ENCODE measurements around the gene FBXL17. TPM values are rescaled to one million over a fixed set of nuclear protein-coding genes. Genes with fewer than 3 reads are reported as not detected.

The FBXL17 gene
- polyA plus RNA-seq, 1 donor = 19.8 TPM

DNA sequence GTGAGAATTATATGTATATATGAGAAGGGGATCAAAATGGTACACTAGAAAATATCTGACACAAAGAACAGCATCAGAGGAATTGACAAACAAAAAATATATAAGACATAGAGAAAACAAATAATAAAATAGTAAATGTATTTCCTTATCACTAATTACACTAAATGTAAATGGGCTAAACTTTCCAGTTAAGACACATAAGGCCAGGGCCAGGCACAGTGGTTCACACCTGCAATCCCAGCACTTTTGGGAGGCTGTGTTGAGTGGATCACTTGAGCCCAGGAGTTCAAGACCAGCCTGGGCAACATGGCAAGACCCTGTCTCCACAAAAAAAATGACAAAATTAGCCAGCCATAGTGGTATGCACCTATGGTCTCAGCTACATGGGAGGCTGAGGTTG, 8.5 kb downstream of the FBXL17 start:
- DNase-seq = no peak

- DNase-seq = no peak
Measured at GRCh38 chr5:108372369-108372768, 9.5 kb downstream of the FBXL17 start.

GRCh38 chr5:108371263-108371662, 10.6 kb downstream of the FBXL17 start:
- no peak for DNase-seq

GRCh38 chr5:108369167-108369566, 12.7 kb downstream of the FBXL17 start:
- DNase-seq = no peak

DNA sequence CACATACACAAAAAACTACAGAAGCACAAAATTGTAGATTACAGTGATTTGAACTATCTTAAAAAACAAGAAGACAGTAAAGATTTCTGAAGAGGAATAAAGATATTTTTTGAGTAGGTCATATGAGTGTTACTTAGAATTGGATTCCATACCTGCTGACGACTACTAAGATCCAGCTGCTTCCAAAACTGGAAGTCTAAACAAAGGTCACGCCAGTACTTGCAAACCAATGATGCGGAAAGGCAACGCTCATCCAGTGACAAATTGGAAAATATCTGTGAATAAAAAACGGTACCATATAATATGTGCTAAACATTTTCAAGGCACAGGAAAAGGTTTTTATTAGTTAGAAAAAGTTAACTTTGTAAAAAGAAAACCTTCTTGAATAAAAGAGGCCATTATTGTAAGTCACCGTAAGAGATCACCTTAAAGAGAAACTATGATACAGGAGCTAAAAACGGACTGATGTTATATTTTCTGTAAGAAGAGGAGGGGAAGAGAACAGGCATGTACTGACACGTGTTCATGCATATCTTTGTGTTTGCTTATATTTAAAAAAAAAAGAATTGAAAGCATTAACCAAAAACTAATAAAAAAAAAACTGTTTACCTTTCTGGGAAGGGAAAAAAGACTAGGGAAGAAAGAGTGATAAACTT, 14.1 kb downstream of the FBXL17 start:
- DNase-seq = no peak

- DNase-seq = no peak
Measured at GRCh38 chr5:108366500-108366899, 15.4 kb downstream of the FBXL17 start.

- DNase-seq = no peak
Measured at GRCh38 chr5:108361771-108362170, 20.1 kb downstream of the FBXL17 start.

GRCh38 chr5:108361239-108361638, 20.7 kb downstream of the FBXL17 start:
- no peak for DNase-seq

DNA sequence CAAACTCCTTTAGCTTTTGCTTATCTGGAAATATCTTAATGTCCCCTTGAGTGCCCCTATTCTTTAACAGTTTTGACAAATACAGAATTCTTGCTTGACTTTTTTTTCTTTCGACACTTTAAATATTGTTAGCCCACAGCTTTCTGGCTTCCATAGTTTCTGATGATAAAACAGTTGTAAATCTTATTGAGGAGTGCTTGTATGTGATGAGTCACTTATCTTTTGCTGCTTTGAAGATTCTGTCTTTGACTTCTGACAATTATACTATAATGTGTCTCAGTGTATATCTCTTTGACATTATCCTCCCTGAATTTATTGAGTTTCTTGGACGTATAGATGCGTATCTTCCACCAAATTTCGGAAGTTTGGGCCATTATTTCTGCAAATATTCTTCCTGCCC, 21.6 kb downstream of the FBXL17 start:
- DNase-seq = no peak

GRCh38 chr5:108356286-108356685, 25.6 kb downstream of the FBXL17 start:
- no peak for DNase-seq

DNA sequence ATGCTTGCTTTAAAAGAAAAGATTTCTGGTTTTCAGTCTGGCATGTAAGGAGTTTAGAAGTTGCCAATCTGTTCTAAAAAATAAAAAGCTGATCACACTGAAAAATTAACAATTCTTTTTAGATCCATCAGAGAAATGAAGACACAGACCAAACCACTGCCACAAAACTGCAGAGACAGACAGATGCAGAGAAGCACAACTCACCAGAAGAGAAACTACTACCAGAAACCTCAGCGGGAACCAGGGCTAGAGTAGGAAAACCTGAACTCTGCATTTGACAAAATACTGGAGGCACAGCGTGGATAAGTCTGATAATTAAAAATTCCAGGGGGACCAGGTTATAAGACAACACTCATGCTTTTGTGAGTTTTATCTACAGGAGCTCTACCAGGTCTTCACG, 28.8 kb downstream of the FBXL17 start:
- no peak for DNase-seq

DNA sequence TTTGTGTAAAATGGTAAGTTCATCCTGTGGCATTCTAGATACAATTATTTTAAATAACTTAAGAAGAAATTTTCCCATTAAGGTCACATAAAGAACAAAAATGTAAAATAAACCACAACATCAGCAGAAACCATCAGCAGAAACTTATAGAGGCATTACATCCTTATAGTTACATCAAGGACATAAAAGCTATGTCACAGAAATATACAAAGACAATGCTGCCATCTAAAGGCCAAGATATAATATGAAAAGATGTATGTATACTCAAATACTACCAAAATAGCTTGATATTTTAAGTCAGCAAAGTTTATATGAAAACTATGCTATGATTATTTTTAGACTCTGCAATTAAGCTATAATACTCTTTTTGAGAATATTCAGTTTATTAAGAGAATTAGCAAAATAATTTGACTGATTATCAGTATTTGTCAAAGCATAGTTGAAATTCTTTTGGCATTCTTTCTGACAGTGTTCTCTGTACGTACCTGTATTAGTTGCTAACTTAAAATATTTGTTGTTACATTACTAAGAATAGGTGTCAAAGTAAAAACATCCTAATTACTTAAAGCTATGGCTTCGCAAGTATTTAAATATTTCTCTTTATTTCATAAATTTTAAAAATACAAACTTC, 36.2 kb downstream of the FBXL17 start:
- DNase-seq = peak; percentile 30

DNA sequence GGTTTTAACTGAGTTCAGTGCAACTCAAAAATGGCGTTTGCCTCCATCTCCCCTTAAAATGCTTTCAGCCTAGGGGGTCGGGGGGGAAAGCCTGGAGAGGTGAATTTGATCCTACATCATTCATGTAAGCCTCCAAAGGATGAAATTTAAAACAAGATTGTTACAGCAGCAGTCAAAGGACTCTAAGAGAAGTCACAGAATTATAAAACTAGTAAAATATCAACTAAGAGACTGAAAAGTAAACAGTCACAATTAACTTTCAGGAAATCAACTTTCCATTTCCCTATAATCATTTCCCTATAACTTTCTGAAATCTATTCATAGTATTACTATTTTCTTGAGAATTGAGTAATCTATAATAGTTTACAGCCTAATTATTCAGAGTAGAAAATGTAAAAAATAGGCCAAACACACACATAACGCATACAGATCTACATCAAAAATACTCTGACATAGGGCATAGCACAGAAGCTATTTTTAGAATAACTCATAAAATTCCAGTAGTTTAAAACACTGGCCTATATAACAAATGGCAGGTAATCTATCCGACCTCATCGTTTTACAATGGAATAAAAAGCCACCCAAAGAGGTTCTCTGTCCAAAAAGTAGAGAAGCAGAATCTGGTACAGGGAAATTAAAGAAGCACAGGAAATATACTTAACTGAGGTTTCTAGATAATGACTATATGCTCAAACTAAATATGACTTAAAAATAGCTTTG, 37.6 kb downstream of the FBXL17 start:
- no peak for DNase-seq

- DNase-seq = no peak
Measured at GRCh38 chr5:108341866-108342265, 40.0 kb downstream of the FBXL17 start.

GRCh38 chr5:108340131-108340530, 41.8 kb downstream of the FBXL17 start:
- DNase-seq = no peak

DNA sequence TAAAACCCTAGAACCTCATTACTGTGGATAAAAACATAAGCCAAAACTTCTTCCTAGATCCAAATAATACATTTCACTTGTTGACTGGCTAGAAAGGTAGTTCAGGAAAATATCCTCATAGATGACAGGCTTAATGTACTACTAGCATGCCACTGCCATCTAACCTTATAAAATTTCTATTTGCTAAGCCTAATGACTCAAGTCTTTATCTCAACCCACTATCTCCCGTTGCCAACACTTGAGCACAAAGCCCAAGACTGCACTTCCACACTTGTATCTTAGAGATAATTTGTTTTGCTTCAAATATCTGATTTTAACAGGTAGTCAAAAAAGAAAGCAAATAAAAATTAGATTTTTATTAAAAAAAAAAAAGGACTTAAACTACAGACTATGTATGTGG, 42.7 kb downstream of the FBXL17 start:
- no peak for DNase-seq

DNA sequence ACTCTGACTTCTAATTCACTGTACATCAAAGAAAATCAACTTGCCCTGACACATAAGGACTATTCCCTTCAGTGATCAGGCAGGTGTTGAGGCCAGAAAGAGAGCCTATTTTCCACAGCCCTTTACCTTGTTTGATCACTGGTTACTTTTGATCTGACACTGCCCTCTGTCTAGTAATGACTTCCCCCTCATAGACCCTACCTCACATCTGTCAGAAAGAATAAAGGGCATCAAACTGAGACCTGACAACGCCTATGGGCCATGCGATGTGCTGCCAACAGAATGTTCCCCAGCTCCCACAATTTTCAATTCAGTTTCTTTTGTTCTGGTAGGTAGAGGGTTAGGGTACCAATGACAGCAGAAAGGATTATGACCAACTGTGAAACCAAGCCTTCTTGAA, 47.7 kb downstream of the FBXL17 start:
- DNase-seq = no peak

DNA sequence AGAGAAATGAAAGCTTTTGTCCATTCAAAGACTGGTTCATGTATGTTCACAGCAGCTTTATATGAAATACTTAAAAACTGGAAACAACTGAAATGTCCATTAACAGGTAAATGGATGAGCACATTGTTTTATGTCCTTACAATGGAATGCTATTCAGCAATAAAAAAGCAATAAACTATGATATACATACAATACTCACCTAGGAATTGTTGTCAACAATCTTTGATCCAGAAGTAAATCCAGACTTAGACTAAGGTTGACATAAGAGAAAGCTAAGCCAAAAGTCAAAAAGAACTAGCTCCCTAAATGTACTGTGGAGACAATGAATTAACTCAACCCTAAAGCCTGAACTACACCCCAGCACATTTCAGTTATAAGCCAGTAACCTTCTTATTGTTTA, 54.9 kb downstream of the FBXL17 start:
- DNase-seq = no peak

DNA sequence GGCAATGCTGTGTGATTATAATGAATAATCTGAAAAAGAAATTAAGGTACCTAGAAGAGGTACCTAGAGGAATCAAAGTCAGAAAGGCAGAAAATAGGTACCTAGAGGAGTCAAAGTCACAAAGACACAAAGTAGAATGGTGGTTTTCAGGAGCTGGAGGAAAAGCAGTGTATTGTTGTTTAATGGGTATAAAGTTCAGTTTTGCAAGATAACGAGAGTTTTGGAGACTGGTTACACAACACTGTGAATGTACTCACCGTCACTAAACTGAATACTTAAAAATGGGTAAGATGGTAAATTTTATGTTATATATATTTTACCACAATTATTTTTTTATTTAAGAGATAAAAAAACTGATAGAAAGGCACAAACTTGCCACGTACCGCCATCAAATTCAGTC, 57.0 kb downstream of the FBXL17 start:
- no peak for DNase-seq

DNA sequence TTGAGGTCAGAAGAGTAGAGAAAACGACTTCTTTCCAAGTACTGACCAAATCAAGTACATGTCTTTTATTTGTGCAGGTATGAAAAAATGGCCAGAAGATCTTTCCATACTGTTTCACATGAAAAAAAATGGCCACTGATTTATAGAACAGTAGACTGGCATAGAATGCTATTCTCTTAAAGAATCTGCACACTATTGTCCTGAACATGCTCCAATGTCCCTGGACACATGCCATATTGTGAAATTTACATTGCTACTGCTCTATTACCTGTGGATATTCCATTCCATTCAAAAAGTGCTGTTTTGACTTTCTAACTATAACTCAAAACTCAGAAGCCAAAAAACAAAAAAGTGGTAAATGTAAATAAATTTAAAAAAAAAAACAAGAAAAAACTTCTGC, 60.6 kb downstream of the FBXL17 start:
- no peak for DNase-seq

DNA sequence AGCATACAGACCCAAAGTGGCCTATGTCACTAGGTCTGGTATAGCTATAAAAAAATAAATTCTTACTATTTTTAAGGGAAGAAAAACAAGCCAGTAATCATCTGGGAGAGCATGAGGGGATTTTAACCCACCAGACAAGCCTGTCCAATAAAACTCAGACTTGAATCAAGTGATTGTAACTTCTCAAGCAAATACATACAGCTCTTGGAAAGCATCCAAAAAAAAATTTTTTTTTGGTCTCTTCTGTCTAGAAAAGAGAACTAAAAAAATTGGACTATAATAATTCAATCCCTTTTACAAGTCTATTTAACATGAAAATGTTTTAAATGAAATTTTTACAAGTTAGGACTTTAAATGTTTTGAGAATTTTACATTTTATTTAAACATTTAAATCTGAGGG, 61.7 kb downstream of the FBXL17 start:
- no peak for DNase-seq

DNA sequence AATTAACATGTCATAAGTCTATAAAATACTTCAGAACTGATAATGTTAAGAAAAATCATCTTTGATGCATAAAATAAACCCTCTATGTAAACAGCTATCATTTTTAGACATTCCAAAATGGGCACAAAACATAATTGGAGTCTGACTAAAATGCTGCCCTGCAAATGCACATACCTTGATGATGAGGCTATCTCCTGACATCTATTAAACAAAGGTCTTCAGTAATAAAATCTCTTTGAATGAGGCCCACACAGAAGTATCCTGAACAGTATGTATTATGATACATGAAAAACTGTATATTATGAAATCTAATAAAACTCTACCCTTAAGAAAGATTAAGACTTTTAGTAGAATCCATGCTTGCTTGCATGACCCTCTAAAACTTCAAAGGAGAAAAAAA, 66.1 kb downstream of the FBXL17 start:
- DNase-seq = no peak

DNA sequence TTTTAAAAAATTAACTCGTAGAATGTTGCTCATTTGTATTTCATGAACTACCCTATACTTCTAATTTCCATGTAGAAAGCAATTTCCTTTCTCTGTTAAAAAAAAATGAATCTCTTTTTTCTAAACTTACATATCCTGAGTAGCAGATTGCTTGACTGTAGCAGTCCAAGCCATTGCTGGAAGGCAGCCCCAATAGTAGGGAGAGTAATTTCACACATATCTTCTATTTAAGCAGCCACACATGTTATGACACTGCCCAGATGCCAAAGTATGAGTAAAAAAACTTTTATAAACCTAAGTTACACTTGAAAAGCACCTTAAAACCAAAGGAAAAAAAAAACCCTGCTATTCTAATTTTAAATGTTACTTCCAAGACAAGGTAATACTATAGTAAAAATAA, 69.6 kb downstream of the FBXL17 start:
- DNase-seq = no peak

DNA sequence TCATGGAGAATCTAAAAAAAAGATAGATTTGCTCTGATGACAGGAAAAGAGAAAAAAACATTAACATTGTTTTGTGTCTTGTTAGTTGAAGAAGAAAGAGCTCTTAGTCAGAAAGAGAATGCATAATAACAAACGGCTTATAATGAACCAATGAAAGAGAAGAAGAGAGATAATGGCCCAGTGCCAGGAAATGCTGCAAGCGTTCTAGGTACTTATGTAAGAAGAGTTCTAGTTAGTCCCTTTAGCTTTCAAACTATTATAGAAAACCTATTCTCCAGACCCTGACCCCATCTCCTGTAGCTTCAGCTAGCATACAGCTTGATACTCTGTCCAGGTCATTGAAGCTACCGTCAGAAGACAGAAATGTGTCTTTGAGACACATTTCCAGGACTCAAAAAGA, 70.2 kb downstream of the FBXL17 start:
- no peak for DNase-seq

Data from hindlimb muscle (tissue), 1 donor.